NCI-H526 (cell line): ENCODE measurements around the gene ZNF181.
"Not testable (repeated sequence)": the region's sequence is repeated elsewhere in the genome, so short reads cannot be mapped to it uniquely, and the experiment has no call there.

Experiments used
- DNase-seq, 2 experiments: peaks; one replicate each; lab custom pipeline; 2025; lab: John Stamatoyannopoulos, UW

The ZNF181 gene

GRCh38 chr19:34733746-34734536 lies at the start of gene ZNF181:
Gene ZNF181 (plus strand): TSS chr19:34734243. CDS start chr19:34735038, 795 bp downstream.
- peak; percentile 92 to 97 for DNase-seq

GRCh38 chr19:34685266-34685665 lies 48.8 kb upstream of the ZNF181 start:
- not testable (repeated sequence) for DNase-seq

- no peak for DNase-seq
Observed at GRCh38 chr19:34686455-34686854, 47.6 kb upstream of the ZNF181 start.

GRCh38 chr19:34687348-34687747 lies 46.7 kb upstream of the ZNF181 start:
- no peak for DNase-seq

GRCh38 chr19:34688592-34688991 lies 45.5 kb upstream of the ZNF181 start:
- no peak for DNase-seq

GRCh38 chr19:34690372-34690771 lies 43.7 kb upstream of the ZNF181 start:
- no peak for DNase-seq

GRCh38 chr19:34692549-34692948 lies 41.5 kb upstream of the ZNF181 start:
- DNase-seq = peak; percentile 66 to 75

GRCh38 chr19:34707661-34708060 lies 26.4 kb upstream of the ZNF181 start:
- no peak for DNase-seq

- peak; percentile 96 to 97 for DNase-seq
Observed at GRCh38 chr19:34711890-34712289, 22.2 kb upstream of the ZNF181 start.

GRCh38 chr19:34712395-34713261 lies 21.4 kb upstream of the ZNF181 start:
- peak; percentile 92 to 97 for DNase-seq

GRCh38 chr19:34713262-34713637 lies 20.8 kb upstream of the ZNF181 start:
- no peak for DNase-seq

- no peak for DNase-seq
Observed at GRCh38 chr19:34715357-34715756, 18.7 kb upstream of the ZNF181 start.

- no peak for DNase-seq
Observed at GRCh38 chr19:34722353-34722752, 11.7 kb upstream of the ZNF181 start.

GRCh38 chr19:34725400-34725799 lies 8.6 kb upstream of the ZNF181 start:
- DNase-seq = no peak

- no peak for DNase-seq
Observed at GRCh38 chr19:34731019-34731829, 2.8 kb upstream of the ZNF181 start.

- no peak for DNase-seq
Observed at GRCh38 chr19:34731964-34732363, 2.1 kb upstream of the ZNF181 start.

- peak; percentile 24 to 35 for DNase-seq
Observed at GRCh38 chr19:34732612-34733211, 1.3 kb upstream of the ZNF181 start.

- DNase-seq = peak; percentile 83 to 90
Observed at GRCh38 chr19:34733266-34733745, 737 bp upstream of the ZNF181 start.

GRCh38 chr19:34734537-34735103 lies 577 bp downstream of the ZNF181 start:
- DNase-seq = peak; percentile 52 to 93

- no peak for DNase-seq
Observed at GRCh38 chr19:34744896-34745690, 11.1 kb downstream of the ZNF181 start.
